ENCODE data around the gene LDHD.
"Not testable (repeated sequence)": the region's sequence is repeated elsewhere in the genome, so short reads cannot be mapped to it uniquely, and the experiment has no call there.

GRCh38 chr16:75091619-75092018, 25.0 kb downstream of the LDHD start:
- TF ChIP-seq EZH2phosphoT487 (IDR thresholded peaks at IDR 0.05; ENCODE audit: insufficient read depth, low read depth); EZH2 (IDR thresholded peaks at IDR 0.05; ENCODE audit: insufficient read depth, poor library complexity, severe bottlenecking): not testable (repeated sequence)

Measured in GM23248 (cell line).